ENCODE measurements around the gene PAQR4. TPM values are rescaled to one million over a fixed set of nuclear protein-coding genes. Genes with fewer than 3 reads are reported as not detected.

Gene PAQR4
- total and polyA plus RNA-seq, 10 of the 15 experiments (the other 5 are each of a cell fraction or from before 2014, with no cell fraction given), result 0.39 to 31.8 (median 13.5) TPM

DNA sequence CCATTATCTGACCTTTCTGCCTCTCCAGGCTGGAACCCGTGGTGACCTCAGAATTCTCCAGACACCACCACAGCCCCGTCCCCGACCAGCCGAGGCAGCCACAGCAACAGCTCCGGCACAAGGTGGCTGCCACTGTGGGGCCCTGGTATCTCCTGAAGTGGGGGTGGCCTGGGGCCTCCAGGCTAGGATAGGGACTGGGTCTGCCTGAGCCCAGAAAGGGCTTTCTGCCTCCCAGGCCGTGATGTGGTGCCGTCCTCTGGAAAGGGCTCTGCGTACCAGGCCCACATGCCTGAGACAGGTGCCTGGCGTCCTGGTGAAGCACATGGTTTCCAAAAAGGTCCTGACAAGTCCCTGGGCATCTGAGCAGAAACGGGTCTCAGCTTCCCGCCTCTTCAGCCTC is 40.4 kb upstream of the PAQR4 start:
- ChIA-PET CTCF (interaction anchor here (0.8 kb wide), 1 partner anchor 34 kb away, joined by 3 read pairs; no protein-coding TSS in a partner anchor), SMC1A (ENCODE audit: uncharacterized antibody, unreplicated experiment) (no interaction called here), POLR2A (no interaction called here), RAD21 (ENCODE audit: unreplicated experiment) (no interaction called here)
- DNase-seq (ENCODE audit: low read depth, low spot score) (no peak), ATAC-seq (no peak), FAIRE-seq (no peak)
- no peak overlapping the region for H3K4me2 ChIP-seq (ENCODE audit: control insufficient read depth, insufficient read depth)
- no peak overlapping the region for H3K9ac ChIP-seq (ENCODE audit: control insufficient read depth, insufficient read depth, low read length)
- no peak overlapping the region for H2AFZ ChIP-seq (ENCODE audit: control insufficient read depth, low read depth, low read length)
- no peak overlapping the region for H3K27ac ChIP-seq (ENCODE audit: control insufficient read depth, insufficient read depth)
- 77% methylated on average over 11 of the region's 11 CpGs for WGBS (ENCODE audit: insufficient coverage, insufficient replicate concordance, low lambda C conversion rate, missing lambda C conversion rate)
- H3K4me3 ChIP-seq, result no peak overlapping the region
- no peaks in the 10 kb centered on the region for H3K4me1 ChIP-seq (ENCODE audit: control insufficient read depth, insufficient read depth, low read length)
- intact Hi-C loops (cut with micrococcal nuclease; ENCODE audit: unreplicated experiment) (loop anchor here (5.0 kb wide), 1 partner anchor 54 kb away; the partner anchor contains the start of gene PKMYT1), in situ Hi-C loops (cut with MboI) (no loop called here)
- H3K79me2 ChIP-seq (ENCODE audit: control insufficient read depth, insufficient read depth, low read length), result no peaks in the 10 kb centered on the region
- H3K27me3 ChIP-seq (replicated peaks in 1 of 2; ENCODE audit: control insufficient read depth in 2 of 2, insufficient read depth in 2 of 2, low read length in 1 of 2), result no peaks in the 10 kb centered on the region
- peaks cover 0 to 10% of the 10 kb centered on the region in 2 experiments; a peak in 2 of 4 replicates for H3K36me3 ChIP-seq (ENCODE audit: control insufficient read depth in 2 of 2, insufficient read depth in 2 of 2, low read length in 1 of 2)
- H4K20me1 ChIP-seq (ENCODE audit: control insufficient read depth, insufficient read depth), result no peaks in the 10 kb centered on the region
- no TSS peak for BruUV-seq (replicated peaks)
- no peaks in the 10 kb centered on the region for H3K9me3 ChIP-seq (replicated peaks; ENCODE audit: control insufficient read depth, insufficient read depth, low read length)
- TF ChIP-seq RAD51 (IDR thresholded peaks at IDR 0.05), result no peak
- no peak for TF ChIP-seq BCL11A (IDR thresholded peaks at IDR 0.05; ENCODE audit: low read depth, low read length)
- no peak for TF ChIP-seq NBN (IDR thresholded peaks at IDR 0.05)
- TF ChIP-seq RCOR1 (conservative IDR thresholded peaks at IDR 0.05; ENCODE audit: low read depth, low read length), result no peak
- TF ChIP-seq, protein P1, sequence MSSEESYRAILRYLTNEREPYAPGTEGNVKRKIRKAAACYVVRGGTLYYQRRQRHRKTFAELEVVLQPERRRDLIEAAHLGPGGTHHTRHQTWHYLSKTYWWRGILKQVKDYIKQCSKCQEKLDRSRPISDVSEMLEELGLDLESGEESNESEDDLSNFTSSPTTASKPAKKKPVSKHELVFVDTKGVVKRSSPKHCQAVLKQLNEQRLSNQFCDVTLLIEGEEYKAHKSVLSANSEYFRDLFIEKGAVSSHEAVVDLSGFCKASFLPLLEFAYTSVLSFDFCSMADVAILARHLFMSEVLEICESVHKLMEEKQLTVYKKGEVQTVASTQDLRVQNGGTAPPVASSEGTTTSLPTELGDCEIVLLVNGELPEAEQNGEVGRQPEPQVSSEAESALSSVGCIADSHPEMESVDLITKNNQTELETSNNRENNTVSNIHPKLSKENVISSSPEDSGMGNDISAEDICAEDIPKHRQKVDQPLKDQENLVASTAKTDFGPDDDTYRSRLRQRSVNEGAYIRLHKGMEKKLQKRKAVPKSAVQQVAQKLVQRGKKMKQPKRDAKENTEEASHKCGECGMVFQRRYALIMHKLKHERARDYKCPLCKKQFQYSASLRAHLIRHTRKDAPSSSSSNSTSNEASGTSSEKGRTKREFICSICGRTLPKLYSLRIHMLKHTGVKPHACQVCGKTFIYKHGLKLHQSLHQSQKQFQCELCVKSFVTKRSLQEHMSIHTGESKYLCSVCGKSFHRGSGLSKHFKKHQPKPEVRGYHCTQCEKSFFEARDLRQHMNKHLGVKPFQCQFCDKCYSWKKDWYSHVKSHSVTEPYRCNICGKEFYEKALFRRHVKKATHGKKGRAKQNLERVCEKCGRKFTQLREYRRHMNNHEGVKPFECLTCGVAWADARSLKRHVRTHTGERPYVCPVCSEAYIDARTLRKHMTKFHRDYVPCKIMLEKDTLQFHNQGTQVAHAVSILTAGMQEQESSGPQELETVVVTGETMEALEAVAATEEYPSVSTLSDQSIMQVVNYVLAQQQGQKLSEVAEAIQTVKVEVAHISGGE (CRISPR knock-in tag; IDR thresholded peaks at IDR 0.05), result no peak
- TF ChIP-seq IRF3 (IDR thresholded peaks at IDR 0.05), result no peak
- TF ChIP-seq REST (IDR thresholded peaks at IDR 0.05; ENCODE audit: low read depth, low read length), result no peak
- TF ChIP-seq, protein P2, sequence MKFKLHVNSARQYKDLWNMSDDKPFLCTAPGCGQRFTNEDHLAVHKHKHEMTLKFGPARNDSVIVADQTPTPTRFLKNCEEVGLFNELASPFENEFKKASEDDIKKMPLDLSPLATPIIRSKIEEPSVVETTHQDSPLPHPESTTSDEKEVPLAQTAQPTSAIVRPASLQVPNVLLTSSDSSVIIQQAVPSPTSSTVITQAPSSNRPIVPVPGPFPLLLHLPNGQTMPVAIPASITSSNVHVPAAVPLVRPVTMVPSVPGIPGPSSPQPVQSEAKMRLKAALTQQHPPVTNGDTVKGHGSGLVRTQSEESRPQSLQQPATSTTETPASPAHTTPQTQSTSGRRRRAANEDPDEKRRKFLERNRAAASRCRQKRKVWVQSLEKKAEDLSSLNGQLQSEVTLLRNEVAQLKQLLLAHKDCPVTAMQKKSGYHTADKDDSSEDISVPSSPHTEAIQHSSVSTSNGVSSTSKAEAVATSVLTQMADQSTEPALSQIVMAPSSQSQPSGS (IDR thresholded peaks at IDR 0.05; ENCODE audit: low read length), result no peak
- TF ChIP-seq, protein P3, sequence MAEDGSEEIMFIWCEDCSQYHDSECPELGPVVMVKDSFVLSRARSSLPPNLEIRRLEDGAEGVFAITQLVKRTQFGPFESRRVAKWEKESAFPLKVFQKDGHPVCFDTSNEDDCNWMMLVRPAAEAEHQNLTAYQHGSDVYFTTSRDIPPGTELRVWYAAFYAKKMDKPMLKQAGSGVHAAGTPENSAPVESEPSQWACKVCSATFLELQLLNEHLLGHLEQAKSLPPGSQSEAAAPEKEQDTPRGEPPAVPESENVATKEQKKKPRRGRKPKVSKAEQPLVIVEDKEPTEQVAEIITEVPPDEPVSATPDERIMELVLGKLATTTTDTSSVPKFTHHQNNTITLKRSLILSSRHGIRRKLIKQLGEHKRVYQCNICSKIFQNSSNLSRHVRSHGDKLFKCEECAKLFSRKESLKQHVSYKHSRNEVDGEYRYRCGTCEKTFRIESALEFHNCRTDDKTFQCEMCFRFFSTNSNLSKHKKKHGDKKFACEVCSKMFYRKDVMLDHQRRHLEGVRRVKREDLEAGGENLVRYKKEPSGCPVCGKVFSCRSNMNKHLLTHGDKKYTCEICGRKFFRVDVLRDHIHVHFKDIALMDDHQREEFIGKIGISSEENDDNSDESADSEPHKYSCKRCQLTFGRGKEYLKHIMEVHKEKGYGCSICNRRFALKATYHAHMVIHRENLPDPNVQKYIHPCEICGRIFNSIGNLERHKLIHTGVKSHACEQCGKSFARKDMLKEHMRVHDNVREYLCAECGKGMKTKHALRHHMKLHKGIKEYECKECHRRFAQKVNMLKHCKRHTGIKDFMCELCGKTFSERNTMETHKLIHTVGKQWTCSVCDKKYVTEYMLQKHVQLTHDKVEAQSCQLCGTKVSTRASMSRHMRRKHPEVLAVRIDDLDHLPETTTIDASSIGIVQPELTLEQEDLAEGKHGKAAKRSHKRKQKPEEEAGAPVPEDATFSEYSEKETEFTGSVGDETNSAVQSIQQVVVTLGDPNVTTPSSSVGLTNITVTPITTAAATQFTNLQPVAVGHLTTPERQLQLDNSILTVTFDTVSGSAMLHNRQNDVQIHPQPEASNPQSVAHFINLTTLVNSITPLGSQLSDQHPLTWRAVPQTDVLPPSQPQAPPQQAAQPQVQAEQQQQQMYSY (CRISPR knock-in tag; IDR thresholded peaks at IDR 0.05), result no peak
